PC-9 (cell line): Measurements from ENCODE around the gene CASQ2.

Experiments used
- EZH2 ChIP-seq: fragments of 200-600 bp; sonication (generic); IDR thresholded peaks from 2 replicates; pipeline ENCODE4 v1.8.0; 2017; ENCODE audit warnings: antibody characterized with exemption, low read depth
- TF ChIP-seq, protein P1 (sequence below): fragments of 200-600 bp; sonication (generic); conservative IDR thresholded peaks from 2 replicates; pipeline ENCODE4 v1.6.1; 2017; ENCODE audit warnings: mixed run types, antibody characterized with exemption, mild to moderate bottlenecking, moderate library complexity

DNA sequence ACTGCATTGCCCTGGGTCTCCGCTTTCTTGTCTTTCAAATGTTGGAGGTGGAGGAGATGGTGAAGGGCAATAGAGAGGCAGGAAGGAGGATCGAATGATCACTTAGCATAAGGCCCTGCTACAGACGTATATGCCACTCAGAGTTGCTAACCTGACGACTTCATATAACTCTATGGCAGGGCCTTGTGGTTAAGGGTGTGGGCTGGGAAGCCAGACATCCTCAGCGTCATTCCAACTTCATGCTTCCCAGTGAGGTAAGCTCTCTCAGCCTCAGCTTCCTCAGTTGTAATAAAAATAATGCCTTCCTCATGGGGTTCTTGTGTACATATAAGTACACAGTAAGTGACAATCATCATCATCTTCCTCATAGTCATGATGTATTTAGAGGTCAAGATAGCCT is 54.6 kb downstream of the CASQ2 start:
- TF ChIP-seq, protein P1, sequence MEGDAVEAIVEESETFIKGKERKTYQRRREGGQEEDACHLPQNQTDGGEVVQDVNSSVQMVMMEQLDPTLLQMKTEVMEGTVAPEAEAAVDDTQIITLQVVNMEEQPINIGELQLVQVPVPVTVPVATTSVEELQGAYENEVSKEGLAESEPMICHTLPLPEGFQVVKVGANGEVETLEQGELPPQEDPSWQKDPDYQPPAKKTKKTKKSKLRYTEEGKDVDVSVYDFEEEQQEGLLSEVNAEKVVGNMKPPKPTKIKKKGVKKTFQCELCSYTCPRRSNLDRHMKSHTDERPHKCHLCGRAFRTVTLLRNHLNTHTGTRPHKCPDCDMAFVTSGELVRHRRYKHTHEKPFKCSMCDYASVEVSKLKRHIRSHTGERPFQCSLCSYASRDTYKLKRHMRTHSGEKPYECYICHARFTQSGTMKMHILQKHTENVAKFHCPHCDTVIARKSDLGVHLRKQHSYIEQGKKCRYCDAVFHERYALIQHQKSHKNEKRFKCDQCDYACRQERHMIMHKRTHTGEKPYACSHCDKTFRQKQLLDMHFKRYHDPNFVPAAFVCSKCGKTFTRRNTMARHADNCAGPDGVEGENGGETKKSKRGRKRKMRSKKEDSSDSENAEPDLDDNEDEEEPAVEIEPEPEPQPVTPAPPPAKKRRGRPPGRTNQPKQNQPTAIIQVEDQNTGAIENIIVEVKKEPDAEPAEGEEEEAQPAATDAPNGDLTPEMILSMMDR, result no peak
- no peak for TF ChIP-seq EZH2
